GM12878 (cell line): ENCODE measurements around the gene PCDHGA5. TPM values are rescaled to one million over a fixed set of nuclear protein-coding genes. Genes with fewer than 3 reads are reported as not detected.
A peak's percentile ranks its signal among the peaks of the same experiment; 100 is the strongest.

Experiments
- ATAC-seq: fragments of 200-7000 bp; cut with Tn5 transposase; 3 replicates; pipeline ENCODE4 v1.9.1; 2020; ENCODE audit warnings: mild to moderate bottlenecking, moderate library complexity
- BruUV-seq: library from RNA; stranded (reverse); fragments of 400-500 nt; replicated peaks from 2 replicates; lab custom pipeline; 2021; lab: Mats Ljungman, UMichigan
- CTCF ChIA-PET: fragments of 300-600 bp; sonication (Branson Sonifier 250); formaldehyde crosslinking; extraction: SDS; loops from one replicate; lab custom pipeline; 2021; ENCODE audit warnings: inconsistent platforms; lab: Yijun Ruan, JAX
- POLR2A ChIA-PET: fragments of 350-600 bp; formaldehyde crosslinking; extraction: SDS; loops from one replicate; lab custom pipeline; 2021; ENCODE audit warnings: inconsistent platforms; lab: Charles Lee
- RAD21 ChIA-PET: fragments of 300-600 bp; sonication (Branson Sonifier 250); formaldehyde crosslinking; loops from one replicate; lab custom pipeline; 2023; ENCODE audit warnings: antibody characterized with exemption; ENCODE audit not compliant: unreplicated experiment; lab: Charles Lee
- SMC1A ChIA-PET: fragments of 300-600 bp; sonication (Branson Sonifier 250); formaldehyde crosslinking; loops from one replicate; lab custom pipeline; 2023; ENCODE audit not compliant: unreplicated experiment, uncharacterized antibody; lab: Charles Lee
- DNase-seq: peaks from one replicate; pipeline ENCODE4 v3.0.0-alpha.2; 2011; ENCODE audit warnings: low read depth, low spot score
- FAIRE-seq: peaks from 3 replicates; lab custom pipeline; 2011; peaks lifted over from hg19 to GRCh38; lab: Jason Lieb, UNC
- H2AFZ ChIP-seq: 2 replicates; pipeline ENCODE4 v1.6.0; 2011; ENCODE audit warnings: low read depth, low read length, control low read depth; ENCODE audit not compliant: control insufficient read depth
- H3K27ac ChIP-seq: 2 replicates; pipeline ENCODE4 v1.5.1; 2011; ENCODE audit warnings: control low read depth; ENCODE audit not compliant: control insufficient read depth, insufficient read depth
- H3K27me3 ChIP-seq, 2 experiments: replicated peaks in 1 of 2; 2 replicates each; pipeline versions ENCODE4 v1.6.0 to v1.6.1; 2011; ENCODE audit warnings: low read length in 1 of 2; ENCODE audit not compliant: control insufficient read depth in 2 of 2, insufficient read depth in 2 of 2
- H3K36me3 ChIP-seq, 2 experiments: 2 replicates each; pipeline ENCODE4 v1.5.1; 2011; ENCODE audit warnings: low read length in 1 of 2; ENCODE audit not compliant: control insufficient read depth in 2 of 2, insufficient read depth in 2 of 2
- H3K4me1 ChIP-seq: 2 replicates; pipeline ENCODE4 v1.6.1; 2011; ENCODE audit warnings: mild to moderate bottlenecking, low read length, moderate library complexity, mixed read lengths; ENCODE audit not compliant: control insufficient read depth, insufficient read depth
- H3K4me2 ChIP-seq: 2 replicates; pipeline ENCODE4 v1.6.0; 2011; ENCODE audit warnings: control low read depth; ENCODE audit not compliant: control insufficient read depth, insufficient read depth
- H3K4me3 ChIP-seq: fragments of 200-600 bp; sonication (generic); 2 replicates; pipeline ENCODE4 v1.5.1; 2016
- H3K79me2 ChIP-seq: 2 replicates; pipeline ENCODE4 v1.6.0; 2011; ENCODE audit warnings: low read length; ENCODE audit not compliant: control insufficient read depth, insufficient read depth
- H3K9ac ChIP-seq: 2 replicates; pipeline ENCODE4 v1.8.0; 2011; ENCODE audit warnings: low read length, control low read depth, mixed read lengths; ENCODE audit not compliant: control insufficient read depth, insufficient read depth
- H3K9me3 ChIP-seq: replicated peaks from 3 replicates; pipeline ENCODE4 v1.5.1; 2011; ENCODE audit warnings: mild to moderate bottlenecking, low read length; ENCODE audit not compliant: control insufficient read depth, insufficient read depth
- H4K20me1 ChIP-seq: 2 replicates; pipeline ENCODE4 v1.6.0; 2011; ENCODE audit not compliant: control insufficient read depth, insufficient read depth
- BACH1 ChIP-seq: fragments of 450-650 bp; IDR thresholded peaks from 2 replicates; pipeline ENCODE4 v1.6.1; 2017; ENCODE audit warnings: mild to moderate bottlenecking, borderline replicate concordance
- CHD2 ChIP-seq: IDR thresholded peaks from 2 replicates; pipeline ENCODE4 v1.6.1; 2011; ENCODE audit warnings: low read depth, low read length, improper control_type of control experiment, borderline replicate concordance
- DPF2 ChIP-seq: fragments of 450-650 bp; IDR thresholded peaks from 2 replicates; pipeline ENCODE4 v1.6.1; 2017; ENCODE audit warnings: mild to moderate bottlenecking
- EED ChIP-seq: sonication (generic); IDR thresholded peaks from 2 replicates; pipeline ENCODE4 v1.6.1; 2016; ENCODE audit warnings: antibody characterized with exemption, low read depth
- FOS ChIP-seq: IDR thresholded peaks from 3 replicates; pipeline ENCODE4 v1.6.1; 2011; ENCODE audit warnings: borderline replicate concordance; ENCODE audit not compliant: insufficient read length; ENCODE audit errors: extremely low read depth
- FOXM1 ChIP-seq: IDR thresholded peaks from 2 replicates; pipeline ENCODE4 v1.6.1; 2012; ENCODE audit warnings: low read depth, mild to moderate bottlenecking, inconsistent platforms, low read length, moderate library complexity
- GATAD2B ChIP-seq: fragments of 450-650 bp; conservative IDR thresholded peaks from 2 replicates; pipeline ENCODE4 v1.6.1; 2017; ENCODE audit warnings: low read depth, mild to moderate bottlenecking, moderate library complexity
- HCFC1 ChIP-seq: fragments of 150-350 bp; IDR thresholded peaks from 2 replicates; pipeline ENCODE4 v1.6.1; 2014; ENCODE audit warnings: low read length
- NFXL1 ChIP-seq: fragments of 450-650 bp; IDR thresholded peaks from 2 replicates; pipeline ENCODE4 v1.6.1; 2017; ENCODE audit warnings: antibody characterized with exemption, mild to moderate bottlenecking, borderline replicate concordance
- POLR2AphosphoS2 ChIP-seq: IDR thresholded peaks from 2 replicates; pipeline ENCODE4 v1.6.1; 2011; ENCODE audit warnings: low read depth, mild to moderate bottlenecking, low read length, improper control_type of control experiment, moderate library complexity
- RCOR1 ChIP-seq: conservative IDR thresholded peaks from 2 replicates; pipeline ENCODE4 v1.6.1; 2012; ENCODE audit warnings: low read depth, low read length, improper control_type of control experiment
- RELA ChIP-seq: fragments of 450-650 bp; IDR thresholded peaks from 2 replicates; pipeline ENCODE4 v1.8.0; 2014; ENCODE audit warnings: borderline replicate concordance; ENCODE audit not compliant: partially characterized antibody
- SIN3A ChIP-seq: IDR thresholded peaks from 2 replicates; pipeline ENCODE4 v1.6.1; 2012; ENCODE audit warnings: low read depth, low read length, improper control_type of control experiment
- SMARCA5 ChIP-seq: fragments of 450-650 bp; IDR thresholded peaks from 2 replicates; pipeline ENCODE4 v1.6.1; 2017; ENCODE audit warnings: mild to moderate bottlenecking
- SMC3 ChIP-seq: IDR thresholded peaks from 2 replicates; pipeline ENCODE4 v1.6.1; 2011; ENCODE audit warnings: low read length, improper control_type of control experiment, borderline replicate concordance
- SREBF1 ChIP-seq: IDR thresholded peaks from 2 replicates; pipeline ENCODE4 v1.6.1; 2012; ENCODE audit warnings: mild to moderate bottlenecking, low read length
- STAT1 ChIP-seq: fragments of 450-650 bp; conservative IDR thresholded peaks from 2 replicates; pipeline ENCODE4 v1.6.1; 2014; ENCODE audit warnings: antibody characterized with exemption, mild to moderate bottlenecking
- TBL1XR1 ChIP-seq: IDR thresholded peaks from 2 replicates; pipeline ENCODE4 v1.6.1; 2012; ENCODE audit warnings: low read depth, low read length, improper control_type of control experiment
- TCF7 ChIP-seq: IDR thresholded peaks from 2 replicates; pipeline ENCODE4 v1.6.1; 2014; ENCODE audit warnings: antibody characterized with exemption, borderline replicate concordance
- USF1 ChIP-seq: IDR thresholded peaks from 2 replicates; pipeline ENCODE4 v1.6.1; 2011; ENCODE audit warnings: borderline replicate concordance, low read depth, mild to moderate bottlenecking, moderate library complexity, mixed read lengths, low read length; ENCODE audit not compliant: insufficient read depth; ENCODE audit errors: extremely low read length
- YBX1 ChIP-seq: fragments of 450-650 bp; IDR thresholded peaks from 2 replicates; pipeline ENCODE4 v1.6.1; 2016; ENCODE audit warnings: antibody characterized with exemption
- ZNF207 ChIP-seq: fragments of 450-650 bp; IDR thresholded peaks from 2 replicates; pipeline ENCODE4 v1.6.1; 2014; ENCODE audit warnings: antibody characterized with exemption, mild to moderate bottlenecking, borderline replicate concordance
- WGBS: methylation state at CpG from one replicate; pipeline ENCODE4 v1.1.6; 2016; ENCODE audit warnings: low lambda C conversion rate; ENCODE audit not compliant: insufficient replicate concordance, insufficient coverage; ENCODE audit errors: missing lambda C conversion rate; 5-methylcytosine and 5-hydroxymethylcytosine counted together
- in situ Hi-C: fragments of 300-500 bp; cut with MboI; formaldehyde crosslinking; loops from 9 replicates; pipeline ENCODE4 v1.14.3; 2018; ENCODE audit warnings: mixed read lengths
- intact Hi-C: fragments of 100-400 bp; cut with micrococcal nuclease; formaldehyde crosslinking; loops from one replicate; pipeline ENCODE4 v1.14.2; 2022; ENCODE audit not compliant: unreplicated experiment
- polyA plus RNA-seq, 11 experiments: library from polyadenylated mRNA; depleted of rRNA in 4 of 11; unstranded in 6 of 11; stranded (reverse) in 5 of 11; fragments of >200 nt; fragmentation: Nextera tagmentation in 4 of 11; fragmentation: Illumina TruSeq in 1 of 11; extraction: Ambion mirVana in 4 of 11; extraction: Trizol in 1 of 11; gene quantifications; 1 replicate in 1 of 11; 2 replicates in 10 of 11; pipeline versions ENCODE4 v1.2.1 to v1.2.3, GENCODE V29; 2011 to 2016; ENCODE audit warnings: inconsistent platforms in 2 of 11, missing spikeins in 2 of 11, low read depth in 1 of 11
- total RNA-seq, 4 experiments: library from RNA; depleted of rRNA in 3 of 4; stranded (reverse); fragments of >200 nt in 3 of 4; fragmentation: Illumina TruSeq in 1 of 4; extraction: Trizol in 1 of 4; gene quantifications; 2 replicates each; pipeline versions ENCODE4 v1.2.1 to v1.2.3, GENCODE V29; 2013 to 2021

PCDHGA5 gene
- total and polyA plus RNA-seq, 10 of the 15 experiments (the other 5 are each of a cell fraction or from before 2014, with no cell fraction given), result 0.10 to 0.23 (median 0.16) TPM; not detected in 4

GRCh38 chr5:141320225-141321169, 43.5 kb upstream of the PCDHGA5 start, which contains the start of gene TAF7:
Gene TAF7 (minus strand): TSS chr5:141320784. CDS start chr5:141320044, 740 bp downstream.
- SMC1A ChIA-PET, result interaction anchor here (0.9 to 1.8 kb wide), 7 partner anchors 8 to 272 kb away, joined by 3 to 12 read pairs (median 4); partner anchors contain the start of gene PCDHGA11
- peaks cover 26% of the 10 kb centered on the region for H3K9me3 ChIP-seq
- TF ChIP-seq USF1 (no peak), DPF2 (peak; percentile 96), FOXM1 (0 out of 2 replicates have a peak, but pooled peaks have one; percentile 11), STAT1 (peak; percentile 30; the same call in 1 of the 2 replicates), HCFC1 (peak; percentile 21; the same call in 1 of the 2 replicates), RCOR1 (no peak), RELA (peak; percentile 36), POLR2AphosphoS2 (peak; percentile 94), SIN3A (no peak; the same call in 1 of the 2 replicates), FOS (no peak), BACH1 (peak; percentile 58; the same call in 1 of the 2 replicates), ZNF207 (peak; percentile 68; the same call in 1 of the 2 replicates), TBL1XR1 (no peak), SMC3 (peak; percentile 20; the same call in 1 of the 2 replicates), SREBF1 (no peak), GATAD2B (peak; percentile 64), TCF7 (no peak), YBX1 (no peak), EED (peak; percentile 44; the same call in 1 of the 2 replicates), CHD2 (peak; percentile 93), SMARCA5 (peak; percentile 93; the same call in 1 of the 2 replicates), NFXL1 (no peak)

More at GRCh38 chr5:141320225-141321169, 43.5 kb upstream of the PCDHGA5 start, which contains the start of gene TAF7:
- H3K27ac ChIP-seq, result peak within 1 kb of the TSS; percentile 96
- in situ Hi-C loops, result loop anchor here (10.0 kb wide), 1 partner anchor 244 kb away; no protein-coding TSS in a partner anchor
- no peaks in the 10 kb centered on the region for H4K20me1 ChIP-seq
- peaks cover 23% of the 10 kb centered on the region for H3K79me2 ChIP-seq
- under 1% methylated on average over 67 of the region's 67 CpGs for whole genome bisulfite sequencing
- no peaks in the 10 kb centered on the region for H3K27me3 ChIP-seq
- H3K4me2 ChIP-seq, result peak within 1 kb of the TSS; percentile 68
- H3K9ac ChIP-seq, result peak within 1 kb of the TSS; percentile 96
- DNase-seq (peak; percentile 72), ATAC-seq (peak; percentile 96), FAIRE-seq (peak; percentile 75)
- H3K4me3 ChIP-seq, result peak within 1 kb of the TSS; percentile 81
- 0 out of 4 replicates have a peak, but pooled peaks cover 0 to 4% of the 10 kb centered on the region in 2 experiments for H3K36me3 ChIP-seq
- TSS peak; percentile 83 for BruUV-seq
- H2AFZ ChIP-seq, result peak within 1 kb of the TSS; percentile 100
- H3K4me1 ChIP-seq, result no peaks in the 10 kb centered on the region
- ChIA-PET POLR2A (interaction anchor here (0.5 to 1.6 kb wide), 5 partner anchors 14 to 673 kb away, joined by 3 to 7 read pairs (median 4); partner anchors contain the start of genes HDAC3, IK, NDUFA2 and PCDHGB3), RAD21 (interaction anchor here (1.0 to 2.7 kb wide), 6 partner anchors 50 to 244 kb away, joined by 3 to 17 read pairs (median 4); partner anchors contain the start of genes PCDHGA10, PCDHGA11, PCDHGB3 and PCDHGB7), CTCF (interaction anchor here (0.5 to 3.1 kb wide), 31 partner anchors 10 to 272 kb away, joined by 3 to 21 read pairs (median 5); partner anchors contain the start of genes PCDHB13, PCDHGA1, PCDHGA10 and PCDHGA11)
- intact Hi-C loops, result loop anchor here (2.0 kb wide), 2 partner anchors 92 to 244 kb away; partner anchors contain the start of gene PCDHGA10
